ENCODE data around the gene LAMC2. TPM values are rescaled to one million over a fixed set of nuclear protein-coding genes. Genes with fewer than 3 reads are reported as not detected.

LAMC2 gene
- total RNA-seq = 4.5 and 5.8 TPM in 2 replicates
- long read RNA-seq, full-length matches to known transcripts = 4 of 27 reads
- long read RNA-seq, partial matches to known transcripts = 18 of 27 reads
- long read RNA-seq, other reads (novel, unspliced or antisense) = 5 of 27 reads

DNA sequence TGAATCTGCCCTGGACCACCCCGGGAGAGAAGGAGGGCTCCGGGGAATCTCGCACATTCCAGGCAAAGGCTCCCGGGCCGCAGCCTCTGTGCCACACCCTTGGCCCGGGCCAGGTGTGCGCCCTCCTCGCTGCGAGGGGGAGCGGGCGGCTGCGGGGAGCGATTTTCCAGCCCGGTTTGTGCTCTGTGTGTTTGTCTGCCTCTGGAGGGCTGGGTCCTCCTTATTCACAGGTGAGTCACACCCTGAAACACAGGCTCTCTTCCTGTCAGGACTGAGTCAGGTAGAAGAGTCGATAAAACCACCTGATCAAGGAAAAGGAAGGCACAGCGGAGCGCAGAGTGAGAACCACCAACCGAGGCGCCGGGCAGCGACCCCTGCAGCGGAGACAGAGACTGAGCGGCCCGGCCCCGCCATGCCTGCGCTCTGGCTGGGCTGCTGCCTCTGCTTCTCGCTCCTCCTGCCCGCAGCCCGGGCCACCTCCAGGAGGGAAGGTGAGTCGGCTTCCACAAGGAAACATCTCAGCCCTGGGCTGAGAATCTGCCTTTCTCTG, at the start of gene LAMC2:
LAMC2 (plus strand) TSS at position 324 of the 550 bp plus-strand sequence; CDS start at position 413, 89 bp downstream.
- peaks cover 7% of the 10 kb centered on the region for H3K4me1 Mint-ChIP-seq (ENCODE audit: low read depth)
- H3K9me3 Mint-ChIP-seq (ENCODE audit: low read depth) = no peaks in the 10 kb centered on the region
- peaks cover 31% of the 10 kb centered on the region for H3K27me3 Mint-ChIP-seq
- DNase-seq (ENCODE audit: low spot score, unreplicated experiment) = peak; percentile 58
- no peaks in the 10 kb centered on the region for H3K36me3 Mint-ChIP-seq (ENCODE audit: insufficient read depth)
- peak within 1 kb of the TSS; percentile 77 for H3K4me3 Mint-ChIP-seq (ENCODE audit: low read depth)
- H3K27ac Mint-ChIP-seq = peak within 1 kb of the TSS; percentile 86
- TF ChIP-seq CTCF (IDR thresholded peaks at IDR 0.05; ENCODE audit: unreplicated experiment) = peak; percentile 58

DNA sequence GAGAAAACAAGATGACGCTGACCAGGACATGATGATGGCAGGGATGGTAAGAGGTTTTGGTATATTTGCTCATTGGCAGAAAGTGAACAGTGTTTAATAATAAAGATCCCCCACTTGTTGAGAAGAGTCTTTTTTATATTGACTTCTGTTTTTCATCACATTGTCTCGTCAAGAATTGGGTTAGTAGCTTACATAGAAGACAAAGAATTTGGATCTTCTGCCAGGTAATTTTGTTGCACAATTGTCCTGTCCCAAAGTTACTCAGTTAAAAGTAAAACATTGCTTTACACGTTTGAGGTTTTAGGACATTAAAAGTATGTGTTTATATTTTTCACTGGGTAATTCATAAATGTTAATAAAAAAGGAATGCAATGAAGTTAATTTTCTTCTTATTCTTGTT, 48.3 kb upstream of the LAMC2 start:
- H3K27me3 Mint-ChIP-seq = no peaks in the 10 kb centered on the region
- no peaks in the 10 kb centered on the region for H3K9me3 Mint-ChIP-seq (ENCODE audit: low read depth)
- H3K36me3 Mint-ChIP-seq (ENCODE audit: insufficient read depth) = peaks cover 18% of the 10 kb centered on the region
- H3K4me1 Mint-ChIP-seq (ENCODE audit: low read depth) = no peaks in the 10 kb centered on the region
- H3K4me3 Mint-ChIP-seq (ENCODE audit: low read depth) = no peak overlapping the region
- TF ChIP-seq CTCF (IDR thresholded peaks at IDR 0.05; ENCODE audit: unreplicated experiment) = no peak
- no peak for DNase-seq (ENCODE audit: low spot score, unreplicated experiment)
- H3K27ac Mint-ChIP-seq = no peak overlapping the region

GRCh38 chr1:183138301-183138700, 47.8 kb upstream of the LAMC2 start:
- DNase-seq (ENCODE audit: low spot score, unreplicated experiment) = no peak
- H3K4me1 Mint-ChIP-seq (ENCODE audit: low read depth) = no peaks in the 10 kb centered on the region
- H3K36me3 Mint-ChIP-seq (ENCODE audit: insufficient read depth) = peaks cover 18% of the 10 kb centered on the region
- no peak for TF ChIP-seq CTCF (IDR thresholded peaks at IDR 0.05; ENCODE audit: unreplicated experiment)
- no peak overlapping the region for H3K4me3 Mint-ChIP-seq (ENCODE audit: low read depth)
- no peaks in the 10 kb centered on the region for H3K9me3 Mint-ChIP-seq (ENCODE audit: low read depth)
- no peak overlapping the region for H3K27ac Mint-ChIP-seq
- H3K27me3 Mint-ChIP-seq = no peaks in the 10 kb centered on the region

DNA sequence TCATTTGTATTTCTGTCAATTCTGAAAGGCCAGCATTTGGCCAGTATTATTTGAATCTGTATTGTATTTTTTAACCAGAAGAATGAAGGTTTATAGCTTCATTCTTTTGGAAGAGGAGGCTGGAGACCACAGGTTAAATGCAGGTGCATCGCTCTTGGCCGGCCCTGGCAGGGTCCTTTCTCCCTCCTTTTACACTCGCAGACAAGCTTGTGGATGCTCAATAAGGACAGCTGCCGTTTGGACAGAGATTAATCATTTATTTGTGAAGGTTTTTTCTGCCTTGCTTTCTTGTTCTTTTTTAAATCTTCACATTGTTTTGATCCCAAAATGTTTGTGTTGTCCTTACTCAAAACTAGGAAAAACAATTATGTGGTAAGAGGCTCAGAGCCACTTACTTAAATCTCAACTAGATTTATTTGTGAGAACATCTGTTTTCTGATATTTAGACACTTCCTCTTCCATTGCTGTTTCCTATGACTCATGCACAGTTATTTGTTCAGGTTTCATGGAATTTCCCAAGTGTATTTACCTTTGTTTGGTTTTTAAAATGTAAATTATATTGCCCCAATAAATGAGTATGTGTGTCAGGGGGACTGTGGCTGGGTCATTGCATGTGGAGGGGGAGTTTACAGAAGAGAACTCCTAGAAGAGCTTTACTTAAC, 46.7 kb upstream of the LAMC2 start:
- no peaks in the 10 kb centered on the region for H3K4me1 Mint-ChIP-seq (ENCODE audit: low read depth)
- no peak overlapping the region for H3K4me3 Mint-ChIP-seq (ENCODE audit: low read depth)
- H3K27ac Mint-ChIP-seq = no peak overlapping the region
- no peaks in the 10 kb centered on the region for H3K9me3 Mint-ChIP-seq (ENCODE audit: low read depth)
- DNase-seq (ENCODE audit: low spot score, unreplicated experiment) = no peak
- no peaks in the 10 kb centered on the region for H3K27me3 Mint-ChIP-seq
- no peak for TF ChIP-seq CTCF (IDR thresholded peaks at IDR 0.05; ENCODE audit: unreplicated experiment)
- peaks cover 17% of the 10 kb centered on the region for H3K36me3 Mint-ChIP-seq (ENCODE audit: insufficient read depth)

- DNase-seq (ENCODE audit: low spot score, unreplicated experiment) = no peak
- Mint-ChIP-seq H3K27me3 (no peaks in the 10 kb centered on the region), H3K36me3 (ENCODE audit: insufficient read depth) (peaks cover 12% of the 10 kb centered on the region), H3K9me3 (ENCODE audit: low read depth) (no peaks in the 10 kb centered on the region), H3K4me3 (ENCODE audit: low read depth) (no peak overlapping the region), H3K27ac (no peak overlapping the region), H3K4me1 (ENCODE audit: low read depth) (no peaks in the 10 kb centered on the region)
- no peak for TF ChIP-seq CTCF (IDR thresholded peaks at IDR 0.05; ENCODE audit: unreplicated experiment)
Measured at GRCh38 chr1:183140633-183141032, 45.4 kb upstream of the LAMC2 start.
